ENCODE data around the gene CACHD1. TPM values are rescaled to one million over a fixed set of nuclear protein-coding genes. Genes with fewer than 3 reads are reported as not detected.
"Not testable (repeated sequence)": the region's sequence is repeated elsewhere in the genome, so short reads cannot be mapped to it uniquely, and the experiment has no call there.

CACHD1 gene
- total RNA-seq, 1 donor from 2014 or later: 9.6 TPM

GRCh38 chr1:64496606-64497005 is 26.7 kb downstream of the CACHD1 start:
- DNase-seq (ENCODE audit: low spot score): no peak

- DNase-seq (ENCODE audit: low spot score): peak; percentile 69
Observed at GRCh38 chr1:64497088-64497883, 27.4 kb downstream of the CACHD1 start.

- DNase-seq (ENCODE audit: low spot score): no peak
Observed at GRCh38 chr1:64498325-64498724, 28.4 kb downstream of the CACHD1 start.

- no peak for DNase-seq (ENCODE audit: low spot score)
Observed at GRCh38 chr1:64499011-64499410, 29.1 kb downstream of the CACHD1 start.

GRCh38 chr1:64499966-64500365 is 30.0 kb downstream of the CACHD1 start:
- no peak for DNase-seq (ENCODE audit: low spot score)

GRCh38 chr1:64502083-64502482 is 32.2 kb downstream of the CACHD1 start:
- DNase-seq (ENCODE audit: low spot score): no peak

GRCh38 chr1:64502931-64503330 is 33.0 kb downstream of the CACHD1 start:
- no peak for DNase-seq (ENCODE audit: low spot score)

- no peak for DNase-seq (ENCODE audit: low spot score)
Observed at GRCh38 chr1:64505232-64505943, 35.5 kb downstream of the CACHD1 start.

GRCh38 chr1:64505944-64506655 is 36.2 kb downstream of the CACHD1 start:
- no peak for DNase-seq (ENCODE audit: low spot score)

- DNase-seq (ENCODE audit: low spot score): peak; percentile 73
Observed at GRCh38 chr1:64508629-64509028, 38.7 kb downstream of the CACHD1 start.

- no peak for DNase-seq (ENCODE audit: low spot score)
Observed at GRCh38 chr1:64511044-64511443, 41.1 kb downstream of the CACHD1 start.

GRCh38 chr1:64512206-64512605 is 42.3 kb downstream of the CACHD1 start:
- DNase-seq (ENCODE audit: low spot score): not testable (repeated sequence)

GRCh38 chr1:64513545-64513944 is 43.6 kb downstream of the CACHD1 start:
- no peak for DNase-seq (ENCODE audit: low spot score)

- DNase-seq (ENCODE audit: low spot score): peak; percentile 76
Observed at GRCh38 chr1:64514197-64514765, 44.4 kb downstream of the CACHD1 start.

- peak; percentile 78 for DNase-seq (ENCODE audit: low spot score)
Observed at GRCh38 chr1:64515427-64515826, 45.5 kb downstream of the CACHD1 start.

- no peak for DNase-seq (ENCODE audit: low spot score)
Observed at GRCh38 chr1:64516301-64516700, 46.4 kb downstream of the CACHD1 start.

GRCh38 chr1:64516803-64517568 is 47.1 kb downstream of the CACHD1 start:
- DNase-seq (ENCODE audit: low spot score): no peak

- no peak for DNase-seq (ENCODE audit: low spot score)
Observed at GRCh38 chr1:64517640-64518039, 47.7 kb downstream of the CACHD1 start.

- DNase-seq (ENCODE audit: low spot score): no peak
Observed at GRCh38 chr1:64518692-64519481, 49.0 kb downstream of the CACHD1 start.

GRCh38 chr1:64519901-64520300 is 50.0 kb downstream of the CACHD1 start:
- peak; percentile 75 for DNase-seq (ENCODE audit: low spot score)

Data from umbilical cord (tissue), 2 donors.